Skeletal muscle satellite cell (primary cell): ENCODE measurements around the gene ARMC2. TPM values are rescaled to one million over a fixed set of nuclear protein-coding genes. Genes with fewer than 3 reads are reported as not detected.

Experiments used
- H3K27me3 ChIP-seq: 2 replicates; pipeline ENCODE4 v1.7.0; 2013; ENCODE audit warnings: low read length; ENCODE audit not compliant: control insufficient read depth, insufficient read depth
- H3K36me3 ChIP-seq: 2 replicates; pipeline ENCODE4 v1.7.0; 2013; ENCODE audit warnings: mild to moderate bottlenecking, control low read depth, low read length; ENCODE audit not compliant: insufficient read depth
- H3K4me1 ChIP-seq: 2 replicates; pipeline ENCODE4 v1.7.0; 2013; ENCODE audit warnings: low read length; ENCODE audit not compliant: control insufficient read depth, insufficient read depth
- H3K4me2 ChIP-seq: 2 replicates; pipeline ENCODE4 v1.7.0; 2013; ENCODE audit warnings: mild to moderate bottlenecking, low read length
- H3K4me3 ChIP-seq: 2 replicates; pipeline ENCODE4 v1.7.0; 2013; ENCODE audit warnings: low read length
- H3K9ac ChIP-seq: 2 replicates; pipeline ENCODE4 v1.7.0; 2013; ENCODE audit warnings: mild to moderate bottlenecking, low read depth, low read length, moderate library complexity
- H3K9me3 ChIP-seq: replicated peaks from 2 replicates; pipeline ENCODE4 v1.7.0; 2013; ENCODE audit warnings: mild to moderate bottlenecking, control low read depth, low read length
- small RNA-seq: library from RNA; depleted of rRNA; stranded (forward); fragments of <200 nt; gene quantifications from one replicate; pipeline ENCODE3, GENCODE V24; 2012

Gene ARMC2

DNA sequence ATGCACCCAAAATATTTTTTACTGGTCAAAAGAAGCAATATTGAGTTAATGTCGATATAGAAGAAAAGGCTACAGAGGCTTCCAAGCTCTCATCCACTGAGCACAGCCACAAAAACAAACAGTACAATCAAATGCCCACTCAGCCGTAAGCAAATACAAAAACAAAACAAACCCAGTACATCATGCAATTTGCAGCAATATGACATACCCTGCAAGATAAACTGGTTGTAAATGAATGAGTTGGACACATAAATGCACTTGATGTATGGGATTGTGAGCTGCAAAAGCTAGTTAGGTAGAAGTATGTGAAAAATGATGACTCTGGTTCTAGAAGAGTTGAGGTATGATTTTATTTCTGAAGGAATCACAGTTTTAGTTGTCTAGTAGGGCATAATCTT lies 162.5 kb downstream of the ARMC2 start:
- Histone ChIP-seq H3K4me3 (no peak overlapping the region), H3K9ac (no peak overlapping the region), H3K4me1 (peaks cover 14% of the 10 kb centered on the region), H3K9me3 (no peaks in the 10 kb centered on the region), H3K27me3 (no peaks in the 10 kb centered on the region), H3K4me2 (no peak overlapping the region), H3K36me3 (no peaks in the 10 kb centered on the region)

DNA sequence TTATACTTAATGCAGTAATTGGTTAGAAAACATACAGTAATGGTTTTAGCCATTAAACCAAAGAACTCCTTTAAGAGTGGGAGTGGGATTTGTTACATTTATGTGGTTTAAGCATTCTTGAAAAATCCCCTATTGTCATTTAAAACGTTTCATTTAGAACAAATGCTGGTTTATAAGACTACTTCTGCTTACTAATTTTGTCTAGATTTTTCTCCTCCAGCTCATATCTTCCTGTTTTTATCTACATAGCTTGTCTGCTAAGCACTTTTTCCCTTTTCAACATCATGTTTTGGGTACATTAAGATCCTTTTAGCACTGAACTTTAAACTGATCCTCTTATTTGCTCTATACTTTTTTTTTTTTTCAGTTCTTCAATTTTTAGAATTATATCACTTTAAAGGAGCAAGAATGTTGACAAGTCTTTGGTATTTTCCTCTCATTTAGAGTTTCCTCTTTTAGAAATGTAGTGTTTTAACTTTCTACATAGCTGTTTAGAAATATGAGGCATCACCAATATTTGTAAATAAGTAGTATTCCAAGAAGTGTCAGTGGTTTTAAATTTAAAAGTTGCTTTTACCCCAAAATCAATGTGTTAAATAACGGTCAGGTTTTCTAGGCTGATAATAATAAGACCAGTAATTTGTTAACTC lies 165.6 kb downstream of the ARMC2 start:
- H3K9ac ChIP-seq = no peak overlapping the region
- no peak overlapping the region for H3K4me3 ChIP-seq
- peaks cover 7% of the 10 kb centered on the region for H3K4me1 ChIP-seq

DNA sequence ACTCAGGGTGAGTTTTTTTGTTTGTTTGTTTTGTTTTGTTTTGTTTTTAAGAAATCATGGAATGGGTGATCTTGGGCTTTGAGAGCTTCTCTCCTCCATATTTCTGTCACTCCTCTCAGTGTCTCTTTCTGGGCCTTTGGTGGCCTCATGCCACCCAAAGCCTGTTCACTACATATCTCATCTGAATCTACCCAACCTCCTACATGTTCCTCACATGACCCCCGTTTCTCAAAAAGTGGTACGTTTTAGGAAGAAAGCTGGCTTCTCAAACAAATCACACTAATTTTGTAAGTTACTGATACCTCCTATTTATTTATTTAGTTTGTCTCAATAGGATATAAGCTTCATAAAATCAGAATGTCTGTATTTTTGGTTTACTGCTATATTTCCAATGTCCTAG lies 166.4 kb downstream of the ARMC2 start:
- Histone ChIP-seq H3K4me2 (no peak overlapping the region), H3K27me3 (no peaks in the 10 kb centered on the region), H3K4me3 (no peak overlapping the region), H3K36me3 (no peaks in the 10 kb centered on the region), H3K9me3 (no peaks in the 10 kb centered on the region), H3K4me1 (peaks cover 7% of the 10 kb centered on the region), H3K9ac (no peak overlapping the region)

More for the DNA sequence above, 165.6 kb downstream of the ARMC2 start:
- H3K27me3 ChIP-seq = no peaks in the 10 kb centered on the region
- H3K9me3 ChIP-seq = no peaks in the 10 kb centered on the region
- H3K36me3 ChIP-seq = no peaks in the 10 kb centered on the region
- H3K4me2 ChIP-seq = no peak overlapping the region

DNA sequence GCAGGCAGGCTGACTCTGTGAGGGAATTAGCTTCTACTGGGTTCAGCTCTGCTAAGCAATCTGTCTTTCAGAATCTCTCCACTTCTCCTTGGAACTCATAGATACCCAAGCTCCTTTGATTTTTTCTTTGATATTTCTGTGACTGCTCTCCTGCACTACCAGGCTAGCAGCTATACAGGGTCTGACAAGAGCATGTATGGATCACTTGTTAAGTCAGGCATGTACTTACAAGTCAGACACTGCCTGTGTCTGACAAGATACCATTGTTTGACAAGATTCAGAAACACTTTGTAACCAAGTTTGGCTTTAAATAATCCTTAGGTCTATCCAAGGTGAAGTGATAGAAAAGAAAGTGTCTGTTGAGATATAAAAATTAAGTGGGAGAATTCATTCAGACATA lies 167.0 kb downstream of the ARMC2 start:
- H3K9ac ChIP-seq = no peak overlapping the region
- H3K9me3 ChIP-seq = no peaks in the 10 kb centered on the region
- H3K27me3 ChIP-seq = no peaks in the 10 kb centered on the region
- no peak overlapping the region for H3K4me3 ChIP-seq
- no peaks in the 10 kb centered on the region for H3K36me3 ChIP-seq
- no peak overlapping the region for H3K4me2 ChIP-seq
- H3K4me1 ChIP-seq = peaks cover 2% of the 10 kb centered on the region

DNA sequence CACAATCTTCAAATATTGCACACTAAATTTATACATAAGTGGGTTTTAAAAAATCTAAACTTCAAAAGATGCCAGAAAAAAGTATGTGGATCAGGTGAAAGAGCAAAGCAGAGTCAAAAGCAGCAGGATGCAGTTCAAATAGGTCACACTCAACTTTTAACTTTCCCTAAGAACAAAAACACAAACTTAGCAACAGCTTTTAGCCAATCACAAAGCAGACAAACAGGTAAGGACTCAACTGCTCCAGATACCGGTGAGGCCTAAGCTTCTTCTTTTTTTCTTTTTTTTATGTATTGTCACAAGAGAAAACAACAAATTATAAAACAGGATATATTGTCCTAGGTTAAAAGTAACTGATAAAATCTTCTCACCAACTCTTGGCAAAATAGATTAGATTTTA lies 171.7 kb downstream of the ARMC2 start:
- H3K9me3 ChIP-seq = no peaks in the 10 kb centered on the region
- no peak overlapping the region for H3K4me2 ChIP-seq
- no peaks in the 10 kb centered on the region for H3K36me3 ChIP-seq
- H3K4me3 ChIP-seq = no peak overlapping the region
- H3K9ac ChIP-seq = no peak overlapping the region
- H3K4me1 ChIP-seq = peaks cover 21% of the 10 kb centered on the region
- H3K27me3 ChIP-seq = no peaks in the 10 kb centered on the region

DNA sequence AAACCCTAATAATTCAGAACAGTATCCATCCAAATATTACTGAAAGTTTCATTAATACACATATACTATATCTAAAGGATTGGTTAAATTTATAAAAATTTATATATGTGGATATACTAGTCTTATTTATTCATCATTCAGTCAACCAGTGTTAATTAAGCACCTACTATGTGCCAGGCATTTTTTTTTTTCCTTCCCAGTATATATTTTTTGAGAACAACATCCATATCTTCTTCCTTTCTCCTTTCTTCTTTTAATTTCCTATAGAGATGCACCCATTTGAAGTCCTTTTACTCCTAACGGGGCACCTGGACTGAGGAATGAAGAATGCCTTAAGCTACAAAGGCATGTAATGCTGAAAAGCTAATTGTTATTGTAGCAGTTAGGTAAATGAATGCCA lies 173.6 kb downstream of the ARMC2 start:
- no peak overlapping the region for H3K4me2 ChIP-seq
- no peak overlapping the region for H3K4me3 ChIP-seq
- no peaks in the 10 kb centered on the region for H3K36me3 ChIP-seq
- H3K27me3 ChIP-seq = no peaks in the 10 kb centered on the region
- H3K4me1 ChIP-seq = peaks cover 23% of the 10 kb centered on the region
- H3K9ac ChIP-seq = no peak overlapping the region
- H3K9me3 ChIP-seq = no peaks in the 10 kb centered on the region

DNA sequence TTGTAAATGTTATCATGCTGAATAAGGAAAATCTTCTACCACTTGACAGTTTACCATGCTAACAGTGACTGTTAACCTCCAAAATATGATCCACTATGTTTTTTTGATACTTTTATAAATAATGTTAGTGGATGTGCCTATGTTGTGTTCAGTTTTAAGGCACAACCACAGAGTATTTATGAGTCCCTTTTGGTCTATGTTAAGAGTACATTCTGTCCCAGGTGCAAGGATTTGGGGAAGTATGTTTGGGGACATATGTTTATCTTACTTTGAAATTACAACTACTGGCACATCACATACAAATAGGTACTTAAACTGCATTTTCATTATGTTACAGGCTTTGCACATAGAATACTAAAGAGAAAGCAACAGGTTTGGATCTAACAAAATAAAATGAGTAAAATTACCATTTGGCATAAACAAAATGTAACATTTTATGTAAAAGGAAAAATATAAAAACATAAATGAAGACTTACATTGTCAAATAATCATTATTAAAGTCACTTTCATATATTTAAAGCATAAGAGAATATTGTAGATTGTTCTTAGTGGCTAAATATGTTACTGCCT lies 175.2 kb downstream of the ARMC2 start:
- Histone ChIP-seq H3K4me2 (no peak overlapping the region), H3K9me3 (no peaks in the 10 kb centered on the region), H3K4me1 (peaks cover 23% of the 10 kb centered on the region), H3K27me3 (no peaks in the 10 kb centered on the region), H3K9ac (no peak overlapping the region), H3K4me3 (no peak overlapping the region), H3K36me3 (no peaks in the 10 kb centered on the region)

Small RNA genes within 50 kb of the gene (small RNA-seq; reads per million reads assigned to genes)
- 0.28 reads per million for gene AL445189.2
- gene Z95118.1 = not detected
